IPS DF 6.9 (cell line): ENCODE results near the gene SCMH1.
"Not testable (repeated sequence)": the region's sequence is repeated elsewhere in the genome, so short reads cannot be mapped to it uniquely, and the experiment has no call there.

ENCODE experiments used
- DNase-seq: peaks from one replicate; pipeline ENCODE4 v3.0.0-alpha.2; 2013; ENCODE audit warnings: low read depth, low spot score
- H3K27ac ChIP-seq: one replicate; pipeline ENCODE4 v1.5.1; 2013; ENCODE audit warnings: low read length, control low read depth
- H3K27me3 ChIP-seq: 2 replicates; pipeline ENCODE4 v1.6.1; 2013; ENCODE audit warnings: mild to moderate bottlenecking, low read length; ENCODE audit not compliant: control insufficient read depth, insufficient read depth
- H3K36me3 ChIP-seq: 2 replicates; pipeline ENCODE4 v1.6.1; 2013; ENCODE audit warnings: low read length; ENCODE audit not compliant: control insufficient read depth, insufficient read depth
- H3K4me1 ChIP-seq: 2 replicates; pipeline ENCODE4 v1.6.1; 2013; ENCODE audit warnings: low read length; ENCODE audit not compliant: control insufficient read depth, insufficient read depth
- H3K4me3 ChIP-seq: 2 replicates; pipeline ENCODE4 v1.5.1; 2013; ENCODE audit warnings: mild to moderate bottlenecking, low read length
- H3K9me3 ChIP-seq: 2 replicates; pipeline ENCODE4 v1.6.1; 2013; ENCODE audit warnings: low read length, inconsistent platforms; ENCODE audit not compliant: control insufficient read depth, insufficient read depth
- WGBS: extraction: QIAGEN DNeasy Blood & Tissue Kit; methylation state at CpG from one replicate; pipeline ENCODE4 v1.1.7; 2013; ENCODE audit warnings: mixed read lengths, missing lambda C conversion rate; ENCODE audit not compliant: insufficient read length, insufficient coverage; 5-methylcytosine and 5-hydroxymethylcytosine counted together

SCMH1 gene

DNA sequence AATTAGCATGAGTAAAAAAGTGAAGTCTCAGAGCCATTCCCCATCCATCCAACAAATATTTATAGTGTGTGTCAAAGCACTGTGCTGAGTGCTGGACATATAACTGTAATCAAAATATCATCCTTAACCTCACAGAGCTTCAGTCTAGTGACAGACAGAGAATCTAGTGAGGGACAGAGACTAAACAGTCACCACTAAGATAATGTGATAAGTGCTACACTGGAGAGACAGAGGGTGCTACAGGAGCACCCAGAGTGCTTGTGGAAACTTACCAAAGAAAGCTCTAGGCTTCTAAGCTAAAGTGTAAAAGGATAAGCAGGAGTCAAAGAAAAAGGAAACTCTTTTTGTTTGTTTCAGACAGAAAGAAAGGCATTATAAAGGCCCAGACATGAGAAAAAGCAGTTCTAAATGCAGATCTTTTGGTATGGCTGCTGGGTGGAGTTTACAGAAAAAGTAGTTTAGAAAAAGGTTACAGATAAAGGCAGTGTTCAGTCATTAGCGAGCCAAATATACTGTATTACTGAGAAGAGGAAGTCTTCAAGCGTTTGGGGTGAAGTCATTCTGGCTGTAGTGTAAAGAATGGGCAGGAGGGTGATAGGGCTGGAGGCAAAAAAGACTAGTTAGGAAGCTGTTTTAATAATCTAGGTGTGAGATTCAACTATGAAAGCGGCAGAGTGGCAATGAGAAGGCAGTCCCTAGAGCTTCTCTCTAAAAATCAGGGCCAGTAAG is 83.8 kb downstream of the SCMH1 start:
- Histone ChIP-seq H3K4me1 (no peaks in the 10 kb centered on the region), H3K9me3 (no peaks in the 10 kb centered on the region), H3K4me3 (no peak overlapping the region), H3K27ac (no peak overlapping the region), H3K27me3 (no peaks in the 10 kb centered on the region), H3K36me3 (no peaks in the 10 kb centered on the region)
- no CpG with 5 or more reads among the region's 3 CpGs for WGBS
- DNase-seq, result no peak

DNA sequence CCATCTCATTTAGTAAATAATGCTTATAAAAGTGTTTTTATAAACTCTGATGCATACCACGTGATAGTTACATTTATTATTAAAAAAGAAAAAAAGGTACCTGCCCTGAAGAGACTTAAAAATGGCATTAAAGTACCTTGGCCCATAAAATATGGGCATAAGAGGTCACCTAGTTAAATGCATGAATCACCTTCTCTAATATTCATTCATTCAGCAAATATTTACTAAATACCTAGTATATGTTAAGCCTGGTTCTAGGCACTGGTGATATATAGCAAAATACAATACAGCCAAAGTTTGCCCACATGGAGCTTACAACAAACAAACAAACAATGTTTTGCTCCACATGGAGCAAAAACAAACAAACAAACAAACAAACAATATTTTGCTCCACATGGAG is 87.0 kb downstream of the SCMH1 start:
- H3K27me3 ChIP-seq, result no peaks in the 10 kb centered on the region
- no peak overlapping the region for H3K27ac ChIP-seq
- H3K9me3 ChIP-seq, result no peaks in the 10 kb centered on the region
- DNase-seq, result no peak
- no peaks in the 10 kb centered on the region for H3K36me3 ChIP-seq
- no peaks in the 10 kb centered on the region for H3K4me1 ChIP-seq
- H3K4me3 ChIP-seq, result no peak overlapping the region
- WGBS, result no CpG with 5 or more reads among the region's 1 CpG

DNA sequence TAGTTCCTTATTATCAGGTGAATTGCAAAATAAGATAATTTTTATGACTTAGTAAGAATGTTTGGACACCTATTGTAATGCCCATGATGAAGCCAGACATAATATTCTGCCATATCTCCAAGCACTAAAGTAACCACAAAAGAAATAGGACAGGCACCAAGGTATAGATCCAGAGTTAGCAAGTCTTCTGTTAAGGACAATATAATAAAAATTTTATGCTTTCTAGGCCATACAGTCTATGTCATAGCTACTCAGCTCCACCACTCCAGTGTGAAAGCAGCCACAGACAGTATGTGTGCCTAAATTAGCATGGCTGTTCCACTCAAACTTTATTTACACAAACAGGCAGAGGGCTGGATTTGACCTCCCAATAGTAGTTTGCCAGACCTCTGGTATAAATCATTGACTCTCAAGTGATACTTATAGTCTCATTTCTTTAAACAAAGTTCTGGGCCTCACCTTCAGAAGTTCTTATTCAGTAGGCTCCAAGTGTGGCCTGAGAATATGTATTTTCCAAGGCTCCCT is 88.3 kb downstream of the SCMH1 start:
- H3K27me3 ChIP-seq, result no peaks in the 10 kb centered on the region
- H3K27ac ChIP-seq, result no peak overlapping the region
- H3K4me1 ChIP-seq, result no peaks in the 10 kb centered on the region
- H3K36me3 ChIP-seq, result no peaks in the 10 kb centered on the region; the same call in 1 of the 2 replicates
- H3K4me3 ChIP-seq, result no peak overlapping the region
- no peaks in the 10 kb centered on the region for H3K9me3 ChIP-seq
- no peak for DNase-seq

DNA sequence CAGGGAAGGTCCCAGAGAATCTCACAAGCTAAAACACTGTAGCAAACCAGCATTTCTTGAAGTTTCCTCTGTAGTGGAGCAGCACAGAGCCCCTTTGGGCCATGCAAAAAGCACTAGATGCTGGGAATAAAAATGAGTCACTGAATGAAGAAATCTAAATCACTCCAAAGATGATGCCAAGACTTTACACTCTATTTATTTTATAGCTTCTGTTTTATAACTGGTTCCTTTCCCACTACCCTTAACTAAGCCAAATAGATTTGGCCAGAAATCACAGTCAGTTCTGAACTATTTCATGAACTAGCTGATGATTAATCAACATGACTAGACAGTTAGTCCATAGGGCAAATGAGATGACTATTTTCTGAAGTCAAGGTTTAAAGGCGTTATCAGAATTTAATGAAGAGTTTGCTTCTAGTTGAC is 89.5 kb downstream of the SCMH1 start:
- no peak for DNase-seq
- H3K9me3 ChIP-seq, result no peaks in the 10 kb centered on the region
- H3K4me1 ChIP-seq, result no peaks in the 10 kb centered on the region
- no CpG with 5 or more reads among the region's 1 CpG for WGBS
- H3K27me3 ChIP-seq, result no peaks in the 10 kb centered on the region
- no peak overlapping the region for H3K27ac ChIP-seq
- H3K36me3 ChIP-seq, result no peaks in the 10 kb centered on the region; the same call in 1 of the 2 replicates
- H3K4me3 ChIP-seq, result no peak overlapping the region

DNA sequence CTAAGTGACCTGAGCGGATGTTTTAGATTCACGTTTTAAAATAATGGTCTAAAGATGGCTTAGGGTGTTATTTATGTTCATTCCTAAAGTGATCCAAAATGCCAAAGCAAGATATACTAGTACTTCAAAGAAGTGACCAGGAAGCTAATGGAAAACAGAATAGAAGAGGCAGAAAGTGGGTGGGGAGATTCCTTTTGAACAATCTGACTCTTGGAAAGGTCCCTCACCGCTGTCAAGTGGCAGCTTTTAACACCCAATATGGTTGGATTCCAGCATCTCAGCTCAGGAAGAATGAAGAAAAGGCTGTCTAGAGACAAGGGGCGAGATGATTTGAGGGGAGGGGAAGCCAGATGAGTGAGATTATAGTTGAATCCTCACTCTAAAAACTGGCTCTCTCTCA is 90.3 kb downstream of the SCMH1 start:
- Histone ChIP-seq H3K4me3 (no peak overlapping the region), H3K27me3 (no peaks in the 10 kb centered on the region), H3K27ac (no peak overlapping the region), H3K36me3 (no peaks in the 10 kb centered on the region; the same call in 1 of the 2 replicates), H3K9me3 (no peaks in the 10 kb centered on the region), H3K4me1 (no peaks in the 10 kb centered on the region)
- WGBS, result no CpG with 5 or more reads among the region's 4 CpGs
- DNase-seq, result no peak

DNA sequence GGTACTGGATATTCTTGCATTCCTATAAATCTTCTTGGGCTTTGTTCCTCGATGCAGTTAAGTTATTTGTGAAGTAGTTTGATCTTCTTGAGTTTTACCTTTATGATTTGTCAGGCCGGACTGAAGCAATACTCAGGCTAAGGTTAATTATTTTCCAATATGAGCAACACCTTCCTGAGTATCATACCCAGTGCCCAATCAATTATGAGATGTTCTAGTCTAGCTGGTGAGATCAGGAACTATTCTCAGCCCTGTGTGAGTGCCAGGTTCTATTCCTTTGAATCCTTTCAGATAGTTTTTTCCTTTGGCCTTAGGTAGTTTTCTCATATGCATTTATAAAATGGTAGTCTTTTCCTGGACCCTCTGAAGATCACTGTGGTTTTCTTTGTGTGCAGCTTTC is 92.5 kb downstream of the SCMH1 start:
- DNase-seq, result no peak
- no peaks in the 10 kb centered on the region for H3K27me3 ChIP-seq
- H3K27ac ChIP-seq, result no peak overlapping the region
- H3K4me1 ChIP-seq, result no peaks in the 10 kb centered on the region
- no peak overlapping the region for H3K4me3 ChIP-seq
- WGBS, result no CpG with 5 or more reads among the region's 2 CpGs
- no peaks in the 10 kb centered on the region; the same call in 1 of the 2 replicates for H3K36me3 ChIP-seq
- no peaks in the 10 kb centered on the region for H3K9me3 ChIP-seq

DNA sequence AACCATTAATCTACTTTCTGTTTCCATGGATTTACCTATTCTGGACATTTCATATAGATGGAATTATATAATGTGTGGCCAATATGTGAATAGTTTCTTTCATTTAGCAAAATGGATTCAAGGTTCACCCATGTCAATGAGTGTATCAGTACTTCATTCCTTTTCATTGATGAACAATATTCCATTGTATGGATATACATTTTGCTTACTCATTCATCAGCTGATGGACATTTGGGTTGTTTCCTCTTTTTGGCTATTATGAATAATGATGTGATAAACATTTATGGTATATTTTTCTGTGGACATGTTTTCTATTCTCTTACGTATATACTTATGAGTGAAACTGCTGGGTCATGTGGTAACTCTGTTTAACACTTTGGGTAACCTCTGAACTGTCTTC is 97.8 kb downstream of the SCMH1 start:
- WGBS, result no CpG with 5 or more reads among the region's 1 CpG

DNA sequence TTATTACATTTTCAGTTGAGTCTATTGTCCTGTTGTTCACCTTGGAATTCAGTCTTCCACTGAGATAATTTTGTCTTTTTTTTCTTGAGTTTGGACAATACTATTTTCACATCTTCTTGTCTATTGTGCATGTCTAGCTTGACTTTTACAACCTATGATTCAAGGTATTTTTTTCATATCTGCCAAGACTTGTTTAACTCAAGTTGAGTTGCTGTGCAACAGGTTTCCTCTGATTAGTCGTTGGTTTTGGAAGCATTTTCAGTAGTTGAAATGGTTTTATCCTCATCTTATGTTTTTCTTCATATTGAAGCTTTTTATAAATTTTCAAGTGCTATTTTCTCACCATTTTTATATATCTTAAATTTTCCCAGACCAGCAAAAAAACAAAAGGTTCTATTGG is 103.6 kb downstream of the SCMH1 start:
- Histone ChIP-seq H3K27ac (no peak overlapping the region), H3K36me3 (no peaks in the 10 kb centered on the region), H3K9me3 (no peaks in the 10 kb centered on the region), H3K27me3 (no peaks in the 10 kb centered on the region), H3K4me1 (no peaks in the 10 kb centered on the region), H3K4me3 (no peak overlapping the region)
- no CpG with 5 or more reads among the region's 1 CpG for WGBS
- no peak for DNase-seq

More for the DNA sequence above, 97.8 kb downstream of the SCMH1 start:
- H3K27ac ChIP-seq, result no peak overlapping the region
- no peak overlapping the region for H3K4me3 ChIP-seq
- H3K4me1 ChIP-seq, result no peaks in the 10 kb centered on the region
- H3K36me3 ChIP-seq, result no peaks in the 10 kb centered on the region
- H3K9me3 ChIP-seq, result no peaks in the 10 kb centered on the region
- no peaks in the 10 kb centered on the region for H3K27me3 ChIP-seq
- no peak for DNase-seq

DNA sequence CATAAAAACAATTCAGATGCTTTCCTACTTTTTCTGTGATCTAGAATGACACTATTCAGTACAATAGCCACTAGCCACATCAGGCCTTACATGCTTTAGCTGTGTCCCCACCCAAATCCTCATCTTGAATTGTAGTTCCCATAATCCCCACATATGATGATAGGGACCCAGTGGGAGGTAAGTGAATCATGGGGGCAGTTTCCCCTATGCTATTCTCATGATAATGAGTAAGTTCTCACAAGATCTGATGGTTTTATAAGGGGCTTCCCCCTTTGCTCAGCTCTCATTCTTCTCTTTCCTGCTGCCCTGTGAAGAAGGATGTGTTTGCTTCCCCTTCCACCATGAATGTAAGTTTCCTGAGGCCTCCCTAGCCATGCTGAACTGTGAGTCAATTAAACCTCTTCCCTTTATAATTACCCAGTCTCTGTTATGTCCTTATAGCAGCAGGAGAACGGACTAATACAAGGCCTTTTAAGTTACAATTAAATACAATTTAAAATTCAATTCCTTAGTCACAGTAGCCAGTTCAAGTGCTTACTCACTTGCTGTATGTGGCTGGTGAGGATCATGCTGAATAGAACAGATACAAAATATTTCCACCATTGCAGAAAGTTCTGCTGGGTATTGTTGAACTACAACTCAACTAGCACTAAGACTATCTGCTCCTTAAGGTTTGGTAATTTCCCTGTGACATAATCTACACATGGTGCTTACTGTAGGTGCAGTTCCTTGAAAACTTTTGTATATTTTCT is 106.7 kb downstream of the SCMH1 start:
- no peak for DNase-seq
- H3K27ac ChIP-seq, result no peak overlapping the region
- no peaks in the 10 kb centered on the region for H3K4me1 ChIP-seq
- no CpG with 5 or more reads among the region's 1 CpG for WGBS
- no peak overlapping the region for H3K4me3 ChIP-seq
- H3K36me3 ChIP-seq, result no peaks in the 10 kb centered on the region
- no peaks in the 10 kb centered on the region for H3K27me3 ChIP-seq
- no peaks in the 10 kb centered on the region for H3K9me3 ChIP-seq

DNA sequence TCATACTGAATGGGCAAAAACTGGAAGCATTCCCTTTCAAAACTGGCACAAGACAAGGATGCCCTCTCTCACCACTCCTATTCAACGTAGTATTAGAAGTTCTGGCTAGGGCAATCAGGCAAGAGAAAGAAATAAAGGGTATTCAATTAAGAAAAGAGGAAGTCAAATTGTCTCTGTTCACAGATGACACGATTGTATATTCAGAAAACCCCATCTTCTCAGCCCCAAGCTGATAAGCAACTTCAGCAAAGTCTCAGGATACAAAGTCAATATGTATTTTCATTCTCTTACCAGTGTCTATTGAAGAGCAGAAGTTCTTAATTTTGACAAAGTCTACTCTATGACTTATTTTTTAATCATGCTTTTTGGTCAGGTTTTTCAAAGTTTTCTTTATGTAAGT is 107.8 kb downstream of the SCMH1 start:
- not testable (repeated sequence) for H3K4me3 ChIP-seq, DNase-seq, H3K4me1 ChIP-seq, H3K9me3 ChIP-seq, H3K27me3 ChIP-seq, H3K36me3 ChIP-seq, H3K27ac ChIP-seq
- no CpG with 5 or more reads among the region's 2 CpGs for WGBS
